ENCODE measurements around the gene EDEM3.

The EDEM3 gene

DNA sequence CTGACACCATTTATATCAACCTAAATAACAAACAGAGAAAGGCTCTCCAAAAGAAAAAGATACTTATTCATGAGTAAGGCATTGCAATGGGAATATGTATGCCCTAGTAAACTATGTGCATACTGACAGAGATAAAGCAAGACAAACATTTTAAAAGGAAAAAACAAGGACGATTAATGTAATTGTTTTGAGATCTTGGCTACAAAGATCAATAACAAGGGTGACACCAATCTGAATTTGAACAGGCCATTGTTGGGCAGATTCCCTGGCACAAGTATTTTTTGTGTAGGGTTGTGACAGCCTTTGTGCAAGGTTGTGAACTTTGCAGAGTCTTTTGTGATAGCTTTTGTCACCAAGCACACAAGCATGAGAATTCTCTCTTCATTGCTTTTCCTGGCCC is 85.3 kb downstream of the EDEM3 start:
- DNase-seq (ENCODE audit: low spot score): no peak

DNA sequence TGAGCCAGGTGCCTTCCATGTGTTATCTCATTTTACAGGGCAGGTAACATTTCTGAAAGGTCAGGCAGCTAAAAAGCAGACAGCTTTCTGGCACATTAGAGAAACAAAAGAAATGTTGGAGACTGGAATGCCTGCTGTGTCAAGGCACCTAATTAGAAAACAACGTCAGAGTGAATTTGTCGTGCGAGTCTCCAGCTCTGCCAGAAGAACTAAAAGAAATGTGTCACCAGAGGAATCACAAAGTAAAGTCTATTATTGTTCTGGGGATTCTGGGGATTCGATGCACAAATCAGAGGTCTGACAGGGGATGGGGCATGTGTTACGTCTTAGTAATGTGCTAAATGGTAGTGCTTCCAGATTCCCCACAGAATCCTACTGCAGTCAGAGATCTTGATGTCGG is 89.3 kb downstream of the EDEM3 start:
- no peak for DNase-seq (ENCODE audit: low spot score)

DNA sequence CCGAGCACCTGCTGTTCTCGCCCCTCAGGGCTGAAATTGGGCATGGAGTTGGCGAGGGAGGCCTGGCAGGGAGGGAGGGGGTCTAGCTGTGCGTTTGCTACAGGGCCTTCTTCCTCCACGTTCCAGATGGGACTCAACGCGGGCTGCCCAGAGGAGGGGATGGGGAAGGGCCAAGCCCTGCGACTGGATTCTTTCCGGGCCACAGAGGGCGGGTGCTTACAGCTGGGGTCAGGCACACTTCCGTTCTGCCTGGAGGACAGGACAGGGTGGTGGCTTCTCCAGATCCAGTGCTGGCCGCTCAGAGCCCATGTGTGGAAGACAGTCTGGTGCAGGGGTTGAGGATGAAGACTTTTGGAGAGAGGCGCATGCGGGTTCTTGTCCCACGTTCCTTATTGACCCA is 90.0 kb downstream of the EDEM3 start:
- DNase-seq (ENCODE audit: low spot score): no peak

- peak; percentile 86 for DNase-seq (ENCODE audit: low spot score)
These were observed 90.5 kb downstream of the EDEM3 start for GRCh38 chr1:184664042-184664660.

GRCh38 chr1:184661801-184662200 is 92.9 kb downstream of the EDEM3 start:
- DNase-seq (ENCODE audit: low spot score): no peak

GRCh38 chr1:184660462-184661191 is 94.0 kb downstream of the EDEM3 start:
- no peak for DNase-seq (ENCODE audit: low spot score)

DNA sequence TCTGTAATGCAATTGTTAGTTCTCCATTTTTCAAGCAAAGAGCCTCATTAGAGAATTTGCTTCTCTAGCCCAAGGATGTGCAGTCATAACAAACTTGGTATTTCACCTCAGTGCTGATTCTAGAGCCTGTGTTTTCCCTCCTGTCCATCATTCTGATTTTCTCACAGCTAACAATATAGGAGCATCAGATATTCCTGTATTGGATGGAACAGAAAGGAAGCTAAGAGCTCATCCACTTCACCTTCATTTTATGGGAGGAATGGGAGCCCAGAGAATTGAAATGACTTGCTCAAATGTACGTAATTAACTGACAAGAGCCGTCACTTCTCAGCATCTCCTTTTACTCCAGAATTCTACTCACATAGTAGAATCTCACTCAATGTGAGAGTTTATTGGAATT is 96.6 kb downstream of the EDEM3 start:
- no peak for DNase-seq (ENCODE audit: low spot score)

- no peak for DNase-seq (ENCODE audit: low spot score)
These were observed 98.4 kb downstream of the EDEM3 start for GRCh38 chr1:184656221-184656620.

DNA sequence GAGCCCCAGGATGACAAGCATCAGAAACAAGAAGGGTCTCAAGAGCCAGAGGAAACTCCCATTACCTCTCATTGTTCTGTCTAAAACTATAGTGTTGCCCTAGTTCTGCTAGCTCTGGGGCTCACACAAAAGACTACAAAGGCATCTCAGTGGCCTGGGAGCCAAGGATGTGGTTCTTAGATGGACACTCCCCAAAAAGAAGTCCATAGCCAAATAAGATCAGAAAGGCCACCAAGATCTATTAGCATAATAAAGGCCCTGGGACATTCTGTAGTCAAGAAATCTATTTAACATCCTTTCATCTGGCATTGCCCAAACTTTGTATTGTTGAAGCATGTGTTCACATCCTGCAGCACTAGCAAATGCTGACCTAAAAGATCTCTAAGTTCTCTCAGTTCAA is 99.5 kb downstream of the EDEM3 start:
- DNase-seq (ENCODE audit: low spot score): no peak

DNA sequence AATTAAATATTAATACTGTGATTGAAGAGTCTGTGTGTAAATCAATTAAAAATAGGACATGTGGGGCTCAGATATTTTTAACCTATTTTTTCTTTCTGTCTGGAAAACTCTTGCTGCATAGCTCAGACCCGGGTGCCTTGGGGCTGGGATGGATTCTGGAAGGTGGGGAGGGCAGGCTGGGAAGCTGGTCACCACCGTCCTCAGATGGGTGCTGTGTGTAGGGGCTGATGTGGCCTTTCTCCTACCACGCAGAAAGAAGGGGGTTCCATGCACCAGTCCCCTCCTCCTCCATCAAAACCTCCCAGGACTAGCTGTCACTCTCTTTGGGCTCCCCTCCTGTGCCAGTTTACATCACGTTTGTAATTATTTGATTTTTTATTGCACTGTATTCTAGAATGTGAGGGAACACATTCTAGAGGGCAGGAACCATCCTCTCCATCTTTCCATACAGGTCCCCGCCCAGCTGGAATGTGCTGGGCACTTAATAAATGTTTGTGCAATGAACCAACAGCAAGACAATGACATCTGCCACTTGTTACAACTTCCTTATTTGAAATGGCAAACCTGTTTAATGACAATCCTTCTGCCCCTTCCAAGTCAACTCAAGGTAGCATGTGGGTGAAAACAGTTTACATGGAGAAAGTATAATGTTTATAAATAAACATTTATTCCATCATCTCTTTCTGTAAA is 104.3 kb downstream of the EDEM3 start:
- DNase-seq (ENCODE audit: low spot score): no peak

DNA sequence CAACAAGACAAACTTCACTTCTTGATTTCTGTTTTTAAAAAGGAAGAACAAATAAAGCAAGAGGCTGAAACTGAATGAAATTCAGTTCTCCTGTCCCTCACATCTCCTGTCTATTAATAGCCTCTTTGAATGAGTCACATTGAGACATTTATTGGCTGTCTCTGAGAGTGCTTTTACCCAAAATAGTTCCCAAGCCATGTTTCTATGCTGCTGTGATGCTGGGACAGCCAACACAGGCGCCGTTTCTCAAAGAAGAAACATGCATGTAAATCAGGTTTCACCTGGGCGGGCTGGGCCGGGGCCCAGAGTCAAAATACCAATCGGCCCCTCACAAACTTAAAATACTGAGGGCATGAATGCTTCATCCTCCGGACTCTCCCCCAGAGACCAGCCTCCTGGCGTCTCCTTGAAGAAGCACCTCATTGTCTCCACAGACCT is 105.2 kb downstream of the EDEM3 start:
- DNase-seq (ENCODE audit: low spot score): no peak

DNA sequence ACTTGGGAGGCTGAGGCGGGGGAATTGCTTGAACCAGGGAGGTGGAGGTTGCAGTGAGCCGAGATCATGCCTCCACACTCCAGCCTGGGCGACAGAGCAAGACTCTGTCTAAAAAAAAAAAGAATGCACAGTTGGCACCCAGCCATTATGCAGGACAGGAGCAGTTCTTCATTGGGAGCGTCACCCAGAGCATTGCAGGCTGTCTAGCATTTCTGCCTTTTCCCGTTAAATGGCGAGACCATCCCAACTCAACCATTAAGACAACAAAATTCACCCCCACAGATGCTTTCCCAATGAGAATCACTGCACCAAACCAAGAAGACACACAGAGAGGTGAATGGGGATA is 105.8 kb downstream of the EDEM3 start:
- no peak for DNase-seq (ENCODE audit: low spot score)

DNA sequence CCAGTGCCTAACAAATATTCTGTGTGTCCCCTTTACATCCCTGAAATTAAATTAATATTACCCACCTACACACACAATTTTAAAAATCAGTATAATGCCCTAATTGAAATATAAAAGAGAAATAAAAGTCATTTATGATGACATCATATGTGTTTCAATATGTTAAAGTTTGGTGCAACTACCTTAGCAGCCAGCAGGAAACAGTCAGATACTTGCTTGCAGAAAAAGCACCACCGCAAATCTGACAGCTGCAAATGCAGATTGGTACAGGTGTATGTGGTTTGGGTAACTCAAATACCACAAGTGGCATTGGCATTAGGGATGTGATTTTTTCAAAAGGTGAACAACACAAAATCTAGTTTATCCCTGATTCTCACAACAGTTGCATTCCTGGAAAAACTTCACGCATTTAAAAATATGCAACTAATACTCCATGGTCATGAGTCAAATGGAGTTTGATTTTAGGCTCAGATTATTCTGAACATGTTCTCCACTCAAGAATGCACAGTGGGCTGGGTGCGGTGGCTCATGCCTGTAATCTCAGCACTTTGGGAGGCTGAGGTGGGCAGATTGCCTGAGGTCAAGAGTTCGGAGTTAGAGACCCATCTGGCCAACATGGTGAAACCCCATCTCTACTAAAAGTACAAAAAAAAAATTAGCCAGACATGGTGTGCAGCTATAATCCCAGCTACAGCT is 106.3 kb downstream of the EDEM3 start:
- no peak for DNase-seq (ENCODE audit: low spot score)

DNA sequence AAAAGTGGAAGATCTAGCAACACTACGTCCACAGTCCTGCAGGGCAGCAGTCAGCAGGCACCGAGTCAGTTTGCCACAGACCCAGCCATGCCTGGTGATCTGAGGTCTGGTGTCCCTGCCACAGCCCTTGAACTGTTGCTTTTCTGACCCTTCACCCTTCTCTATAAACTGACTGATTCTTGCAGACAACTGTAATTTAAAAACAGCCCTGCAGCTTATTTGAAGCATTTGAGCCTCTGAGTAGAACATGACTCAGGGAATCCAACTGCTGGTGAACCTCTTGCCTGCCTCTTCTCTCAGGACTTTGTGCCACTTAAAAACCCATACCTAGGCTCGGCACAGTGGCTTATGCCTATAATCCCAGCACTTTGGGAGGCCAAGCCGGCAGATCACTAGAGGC is 107.2 kb downstream of the EDEM3 start:
- no peak for DNase-seq (ENCODE audit: low spot score)

GRCh38 chr1:184646824-184647223 is 107.8 kb downstream of the EDEM3 start:
- no peak for DNase-seq (ENCODE audit: low spot score)

DNA sequence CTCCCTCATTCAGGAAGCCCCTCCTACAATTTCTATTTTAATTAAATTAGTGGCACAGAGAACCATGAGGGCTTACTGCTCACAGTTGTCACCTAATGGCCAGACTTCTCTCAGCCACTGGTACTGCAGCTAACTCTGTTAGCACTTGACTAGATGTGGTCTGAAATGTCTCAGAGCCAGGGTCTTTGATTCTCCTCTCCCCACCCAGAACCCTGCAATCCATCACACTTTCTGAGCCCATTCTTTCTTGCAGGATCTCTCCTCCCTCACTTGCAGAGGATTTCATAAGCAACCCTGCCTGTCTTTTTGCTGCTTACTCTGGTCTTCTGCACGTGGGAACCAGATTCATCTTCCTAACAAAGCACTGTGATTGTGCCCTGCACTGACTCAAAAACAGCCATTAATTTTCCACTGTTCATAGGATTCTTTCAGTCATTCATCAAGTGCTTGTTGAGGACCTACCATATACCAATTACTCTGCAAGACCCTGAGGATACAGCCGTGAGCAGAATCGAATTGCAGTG is 108.4 kb downstream of the EDEM3 start:
- DNase-seq (ENCODE audit: low spot score): no peak

DNA sequence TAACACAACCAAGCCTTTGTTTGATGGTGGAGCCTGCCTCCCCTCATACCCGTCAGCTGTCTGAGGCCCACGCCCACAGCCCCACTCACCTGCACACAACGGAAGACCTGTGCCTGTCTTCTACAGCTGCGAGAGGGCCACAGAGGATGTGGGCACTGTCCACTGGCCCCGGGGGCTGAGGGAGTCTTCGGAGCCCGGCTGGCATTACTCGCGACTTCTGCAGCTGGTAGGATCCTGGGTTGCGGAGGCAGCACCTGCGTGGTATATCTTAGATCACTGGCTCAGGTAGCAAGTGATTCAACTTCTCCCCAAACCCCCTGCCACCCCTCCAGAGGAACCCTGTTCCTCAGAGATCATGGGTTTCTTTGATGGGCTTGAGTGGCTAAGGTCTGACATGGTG is 109.9 kb downstream of the EDEM3 start:
- no peak for DNase-seq (ENCODE audit: low spot score)

DNA sequence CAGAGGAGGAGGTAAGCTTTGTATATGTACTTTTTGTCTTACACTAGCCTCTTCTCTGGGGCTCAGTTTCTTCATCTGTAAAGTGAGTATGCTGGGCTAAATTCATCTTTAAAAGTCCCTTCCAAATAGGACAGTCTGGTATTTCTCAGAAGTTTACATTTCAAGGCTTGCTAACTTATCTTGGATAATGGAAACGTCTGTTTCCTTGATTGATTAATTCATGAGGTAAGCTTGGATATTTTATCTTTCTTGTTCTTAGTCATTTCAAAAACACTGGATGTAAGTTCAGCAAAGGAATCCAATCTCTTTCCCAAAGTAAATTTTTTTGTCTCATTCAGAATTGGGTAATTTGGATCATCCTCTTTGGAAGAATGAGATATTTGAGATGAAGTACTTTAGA is 111.0 kb downstream of the EDEM3 start:
- DNase-seq (ENCODE audit: low spot score): no peak

- DNase-seq (ENCODE audit: low spot score): no peak
These were observed 112.8 kb downstream of the EDEM3 start for GRCh38 chr1:184641894-184642293.

- no peak for DNase-seq (ENCODE audit: low spot score)
These were observed 114.2 kb downstream of the EDEM3 start for GRCh38 chr1:184640505-184640904.
